Motor neuron (in vitro differentiated cells): ENCODE measurements around the gene RFTN1. TPM values are rescaled to one million over a fixed set of nuclear protein-coding genes. Genes with fewer than 3 reads are reported as not detected.

ENCODE experiments used
- ATAC-seq, 8 experiments: fragments of 200-7000 bp; cut with Tn5 transposase; replicated peaks in 6 of 8; 2 replicates each; pipeline ENCODE4 v1.8.0; 2021; ENCODE audit warnings: mild to moderate bottlenecking in 8 of 8, moderate library complexity in 8 of 8
- H3K27ac ChIP-seq, 2 donors: fragments of 250-450 bp; sonication (Bioruptor Pico); 2 replicates each; pipeline ENCODE4 v1.9.0; 2021; ENCODE audit warnings: antibody characterized with exemption in 2 of 2, mild to moderate bottlenecking in 2 of 2, moderate library complexity in 1 of 2
- H3K4me1 ChIP-seq, 2 donors: fragments of 250-450 bp; sonication (Bioruptor Pico); replicated peaks in 1 of 2; 2 replicates each; pipeline ENCODE4 v1.6.1; 2021; ENCODE audit warnings: antibody characterized with exemption in 2 of 2, mild to moderate bottlenecking in 2 of 2, moderate library complexity in 1 of 2
- H3K4me3 ChIP-seq, 5 donors: fragments of 250-450 bp; sonication (Bioruptor Pico); 2 replicates each; pipeline ENCODE4 v1.9.0; 2021; ENCODE audit warnings: antibody characterized with exemption in 5 of 5, mild to moderate bottlenecking in 5 of 5, moderate library complexity in 4 of 5
- WGBS, 10 experiments: fragments of 450-650 bp; shearing (Covaris generic); methylation state at CpG; one replicate each; pipeline ENCODE4 v1.0.0; 2022; 5-methylcytosine and 5-hydroxymethylcytosine counted together
- in situ Hi-C, 9 experiments: fragments of 400-800 bp; cut with MboI; loops; one replicate each; pipeline ENCODE4 v1.15.0; 2021; ENCODE audit warnings: low sequenced_read_pairs in 9 of 9, low pct_unique_long_range_greater_than_20kb in 2 of 9; ENCODE audit not compliant: unreplicated experiment in 9 of 9
- total RNA-seq, 8 experiments: library from RNA; unstranded; fragments of 300-600 nt; gene quantifications; 2 replicates each; pipeline versions ENCODE4 v1.2.3 to v1.2.4, GENCODE V29; 2022

Gene RFTN1
- total RNA-seq, 8 experiments from 2014 or later: 2.4 to 27.9 (median 6.7) TPM

- H3K27ac ChIP-seq: no peak overlapping the region
- 0 to 100% (median 69%) methylated on average over 1 to 5 of the region's 5 CpGs for WGBS, 10 experiments
- no peak for ATAC-seq
- peaks cover 23 to 35% of the 10 kb centered on the region in 2 donors for H3K4me1 ChIP-seq
- in situ Hi-C loops: no loop called here
- H3K4me3 ChIP-seq: no peak overlapping the region
Measured at GRCh38 chr3:16480861-16481545, 32.5 kb downstream of the RFTN1 start.

- 60 to 100% (median 76%) methylated on average over 1 to 2 of the region's 2 CpGs; no CpG with 5 or more reads in 7 of the 10 experiments for WGBS, 10 experiments
- no peak overlapping the region for H3K4me3 ChIP-seq
- in situ Hi-C loops: no loop called here
- ATAC-seq: peak in 1 of 8 experiments; percentile 17
- H3K4me1 ChIP-seq: peaks cover 33 to 49% of the 10 kb centered on the region in 2 donors
- H3K27ac ChIP-seq: no peak overlapping the region
Measured at GRCh38 chr3:16478516-16478915, 35.0 kb downstream of the RFTN1 start.

DNA sequence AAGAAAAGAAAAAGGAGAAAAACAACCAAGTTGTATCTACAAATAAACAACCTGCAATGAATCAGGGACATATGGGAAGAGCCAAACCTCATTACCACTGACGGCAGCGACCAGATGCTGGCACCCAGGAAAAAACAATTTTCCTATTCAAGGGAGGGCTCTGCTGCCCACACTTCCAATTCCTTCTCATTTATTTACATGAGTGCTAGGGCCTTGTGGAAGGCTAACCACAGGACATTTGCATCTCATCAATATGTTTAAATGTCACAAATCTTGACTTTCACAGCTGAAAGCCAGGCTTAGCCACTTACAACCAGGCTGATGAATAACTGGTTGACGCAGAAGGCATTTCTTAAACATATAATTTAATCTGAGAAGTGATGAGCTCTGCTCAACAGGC lies 36.0 kb downstream of the RFTN1 start:
- peaks cover 28 to 44% of the 10 kb centered on the region in 2 donors for H3K4me1 ChIP-seq
- no peak overlapping the region for H3K27ac ChIP-seq
- peak in 1 of 8 experiments; percentile 21 for ATAC-seq
- 39 to 96% (median 64%) methylated on average over 1 to 3 of the region's 3 CpGs; no CpG with 5 or more reads in 1 of the 10 experiments for WGBS, 10 experiments
- H3K4me3 ChIP-seq: no peak overlapping the region
- in situ Hi-C loops: no loop called here

GRCh38 chr3:16477056-16477455 lies 36.4 kb downstream of the RFTN1 start:
- no peak overlapping the region for H3K4me3 ChIP-seq
- no peak overlapping the region for H3K27ac ChIP-seq
- H3K4me1 ChIP-seq: peaks cover 23 to 39% of the 10 kb centered on the region in 2 donors
- in situ Hi-C loops: no loop called here
- no peak for ATAC-seq

GRCh38 chr3:16476636-16477035 lies 36.9 kb downstream of the RFTN1 start:
- H3K4me3 ChIP-seq: no peak overlapping the region
- H3K4me1 ChIP-seq: peaks cover 19 to 36% of the 10 kb centered on the region in 2 donors
- WGBS, 10 experiments: 33 to 84% (median 67%) methylated on average over 1 to 5 of the region's 5 CpGs; no CpG with 5 or more reads in 1 of the 10 experiments
- peak overlapping the region in 1 of 2 donors; percentile 17 for H3K27ac ChIP-seq
- ATAC-seq: peak; percentile 31 to 95 (median 74)
- in situ Hi-C loops: no loop called here

DNA sequence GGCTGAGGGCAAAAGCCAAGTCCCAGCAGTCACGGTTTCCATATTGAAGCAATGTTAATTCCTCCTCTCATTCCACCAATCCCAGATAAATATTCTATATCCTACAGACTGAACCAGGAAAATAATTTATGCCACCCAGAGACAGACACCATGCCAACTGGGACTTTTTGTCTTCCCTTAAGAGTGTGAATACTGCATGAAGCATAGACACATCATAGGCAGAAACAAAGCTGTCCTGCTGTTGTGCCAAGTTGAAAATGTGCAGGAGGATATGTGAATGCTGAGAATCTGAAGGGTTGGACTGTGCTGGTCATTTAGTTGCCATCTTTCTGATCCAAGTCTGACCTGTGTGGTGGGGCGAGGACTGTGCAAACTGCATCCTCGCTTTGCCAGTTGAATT lies 37.7 kb downstream of the RFTN1 start:
- 20 to 100% (median 81%) methylated on average over 1 to 3 of the region's 3 CpGs; no CpG with 5 or more reads in 2 of the 10 experiments for WGBS, 10 experiments
- Histone ChIP-seq H3K4me3 (no peak overlapping the region), H3K4me1 (peaks cover 19 to 29% of the 10 kb centered on the region in 2 donors), H3K27ac (no peak overlapping the region)
- in situ Hi-C loops: no loop called here
- ATAC-seq: no peak

GRCh38 chr3:16474920-16475319 lies 38.6 kb downstream of the RFTN1 start:
- WGBS, 10 experiments: 20 to 100% (median 75%) methylated on average over 1 to 7 of the region's 7 CpGs; no CpG with 5 or more reads in 2 of the 10 experiments
- ATAC-seq: no peak
- Histone ChIP-seq H3K4me1 (peaks cover 19 to 22% of the 10 kb centered on the region in 2 donors), H3K27ac (no peak overlapping the region), H3K4me3 (no peak overlapping the region)
- in situ Hi-C loops: no loop called here

- Histone ChIP-seq H3K27ac (no peak overlapping the region), H3K4me3 (no peak overlapping the region), H3K4me1 (peaks cover 19 to 22% of the 10 kb centered on the region in 2 donors)
- in situ Hi-C loops: no loop called here
- WGBS, 10 experiments: 14 to 83% (median 47%) methylated on average over 1 to 2 of the region's 2 CpGs; no CpG with 5 or more reads in 2 of the 10 experiments
- ATAC-seq: peak in 5 of 8 experiments; percentile 60 to 81 (median 65)
Measured at GRCh38 chr3:16474216-16474615, 39.3 kb downstream of the RFTN1 start.

DNA sequence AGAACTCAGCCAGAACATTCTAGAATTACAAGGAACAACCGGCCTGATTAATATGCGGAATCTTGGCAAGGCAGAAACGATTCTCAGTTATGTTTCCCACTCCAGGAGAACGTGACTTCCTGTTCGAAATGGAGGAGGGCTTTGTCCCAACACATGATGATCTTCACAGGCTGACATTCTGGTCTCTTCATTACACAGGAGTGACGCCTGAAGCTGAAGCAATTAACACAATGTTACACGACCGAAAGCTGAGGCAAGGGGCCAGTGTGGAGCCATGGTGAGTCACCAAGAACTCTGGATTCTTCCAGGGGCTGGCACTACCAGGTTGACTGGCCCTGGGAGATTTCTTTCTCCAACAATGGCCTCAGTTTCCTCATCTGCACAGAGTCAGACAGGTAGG lies 40.9 kb downstream of the RFTN1 start:
- H3K4me1 ChIP-seq: peaks cover 31 to 34% of the 10 kb centered on the region in 2 donors
- H3K27ac ChIP-seq: no peak overlapping the region
- no peak for ATAC-seq
- in situ Hi-C loops: no loop called here
- WGBS, 10 experiments: 45 to 95% (median 75%) methylated on average over 2 to 6 of the region's 8 CpGs; no CpG with 5 or more reads in 1 of the 10 experiments
- H3K4me3 ChIP-seq: no peak overlapping the region

GRCh38 chr3:16471897-16472296 lies 41.6 kb downstream of the RFTN1 start:
- WGBS, 10 experiments: 53 to 100% (median 89%) methylated on average over 1 to 3 of the region's 3 CpGs
- no peak for ATAC-seq
- H3K27ac ChIP-seq: no peak overlapping the region
- peaks cover 35 to 36% of the 10 kb centered on the region in 2 donors for H3K4me1 ChIP-seq
- in situ Hi-C loops: no loop called here
- H3K4me3 ChIP-seq: no peak overlapping the region

DNA sequence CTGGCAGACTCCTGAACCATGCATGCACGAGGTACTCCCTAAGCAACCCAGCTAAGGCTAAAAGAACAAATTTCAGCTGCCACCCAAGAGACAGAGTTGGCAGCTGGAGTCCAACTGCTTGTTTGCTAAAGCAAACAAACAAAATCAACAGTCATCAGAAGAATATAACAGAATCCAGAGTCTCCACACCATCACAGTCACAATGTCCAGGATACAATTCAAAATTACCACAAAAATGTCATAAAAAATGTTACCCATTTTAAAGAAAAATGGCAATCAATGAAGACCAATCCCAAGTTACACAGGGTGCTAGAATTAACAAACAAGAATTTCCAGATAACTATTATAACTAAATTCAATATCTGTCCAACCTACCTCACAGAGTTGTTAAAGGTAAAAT lies 42.9 kb downstream of the RFTN1 start:
- 71 to 100% (median 100%) methylated on average over 1 of the region's 1 CpG; no CpG with 5 or more reads in 7 of the 10 experiments for WGBS, 10 experiments
- Histone ChIP-seq H3K4me1 (peaks cover 31 to 34% of the 10 kb centered on the region in 2 donors), H3K27ac (no peak overlapping the region), H3K4me3 (no peak overlapping the region)
- ATAC-seq: no peak
- in situ Hi-C loops: no loop called here

GRCh38 chr3:16468336-16469098 lies 45.0 kb downstream of the RFTN1 start:
- ATAC-seq: peak in 1 of 8 experiments; percentile 25
- 81 to 96% (median 89%) methylated on average over 3 to 9 of the region's 10 CpGs for WGBS, 10 experiments
- Histone ChIP-seq H3K4me1 (peaks cover 27 to 30% of the 10 kb centered on the region in 2 donors), H3K27ac (no peak overlapping the region), H3K4me3 (no peak overlapping the region)
- in situ Hi-C loops: no loop called here

GRCh38 chr3:16468002-16468335 lies 45.5 kb downstream of the RFTN1 start:
- in situ Hi-C loops: no loop called here
- Histone ChIP-seq H3K4me3 (no peak overlapping the region), H3K4me1 (peaks cover 27 to 30% of the 10 kb centered on the region in 2 donors), H3K27ac (no peak overlapping the region)
- ATAC-seq: peak in 4 of 8 experiments; percentile 40 to 74 (median 52)
- WGBS, 10 experiments: 65 to 94% (median 79%) methylated on average over 2 to 6 of the region's 6 CpGs; no CpG with 5 or more reads in 1 of the 10 experiments
